GM21528 (cell line): ENCODE measurements around the gene JAKMIP3.

Experiments used
- ATAC-seq: cut with Tn5 transposase; IDR thresholded peaks from one replicate; pipeline ENCODE4 v1.9.1; 2021; ENCODE audit warnings: mild to moderate bottlenecking, moderate library complexity; ENCODE audit not compliant: unreplicated experiment, low FRiP score

Gene JAKMIP3

GRCh38 chr10:132065491-132066105 lies at the start of gene JAKMIP3:
TSS of gene JAKMIP3 (plus strand) at chr10:132065946. CDS start at chr10:132104809, 38,863 bp downstream.
- ATAC-seq = no peak

DNA sequence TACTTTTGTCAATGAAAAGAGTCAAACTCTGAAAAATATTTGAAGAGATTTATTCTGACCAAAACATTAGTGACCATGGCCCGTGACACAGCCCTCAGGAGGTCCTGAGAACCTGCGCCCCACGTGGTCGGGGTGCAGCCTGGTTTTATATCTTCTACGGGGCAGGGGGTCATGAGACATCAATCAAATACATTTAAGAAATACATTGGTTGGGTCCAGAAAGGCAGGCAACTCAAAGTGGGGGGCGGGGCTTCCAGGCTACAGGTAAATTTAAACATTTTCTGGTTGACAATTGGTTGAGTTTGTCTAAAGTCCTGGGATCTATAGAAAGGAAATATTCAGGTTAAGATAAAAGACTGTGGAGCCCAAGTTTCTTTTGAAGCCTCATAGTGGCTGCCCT lies 49.2 kb upstream of the JAKMIP3 start:
- no peak for ATAC-seq

- no peak for ATAC-seq
These were observed 47.3 kb upstream of the JAKMIP3 start for GRCh38 chr10:132018446-132018845.

- no peak for ATAC-seq
These were observed 46.4 kb upstream of the JAKMIP3 start for GRCh38 chr10:132019366-132019765.

DNA sequence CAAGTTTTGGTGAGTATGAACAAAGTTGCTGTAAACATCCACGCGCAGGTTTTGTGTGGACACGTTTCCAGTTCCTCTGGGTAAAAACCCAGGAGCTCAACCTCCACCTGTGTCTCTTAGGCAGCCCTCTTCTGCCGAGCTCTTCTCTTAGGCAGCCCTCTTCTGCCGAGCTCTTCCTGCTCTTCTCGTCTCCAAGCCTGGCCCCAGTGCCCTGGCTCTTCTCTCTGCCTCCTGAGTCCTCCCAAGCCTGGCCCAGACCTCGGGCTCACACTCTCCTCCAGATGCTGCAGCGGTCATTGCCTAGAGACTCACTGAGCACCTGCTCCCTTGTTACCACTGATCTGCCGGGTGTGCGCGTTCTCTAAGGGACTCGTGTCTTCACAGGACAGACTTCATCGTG lies 45.3 kb upstream of the JAKMIP3 start:
- ATAC-seq = no peak

- no peak for ATAC-seq
These were observed 44.7 kb upstream of the JAKMIP3 start for GRCh38 chr10:132021046-132021445.

GRCh38 chr10:132021504-132022143 lies 44.1 kb upstream of the JAKMIP3 start:
- no peak for ATAC-seq

DNA sequence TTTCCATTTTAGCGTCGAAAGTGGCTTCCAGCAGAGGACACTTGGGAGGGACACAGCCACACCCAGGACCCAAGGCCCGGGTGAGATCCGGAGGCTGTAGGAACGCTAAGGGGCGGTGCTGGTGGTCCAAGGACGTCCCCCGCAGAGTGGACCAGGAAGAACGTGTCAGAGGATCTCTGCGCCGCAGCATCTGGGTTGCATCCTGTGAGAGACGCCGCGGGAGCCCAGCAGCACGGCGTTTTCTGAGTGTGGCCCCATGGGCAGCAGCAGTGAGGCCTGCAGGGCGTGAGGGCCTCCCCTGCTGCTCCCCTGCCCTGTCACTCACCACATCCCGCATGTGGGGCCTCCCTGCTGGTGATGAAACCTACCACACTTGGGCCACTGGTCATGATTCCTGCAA lies 43.5 kb upstream of the JAKMIP3 start:
- ATAC-seq = no peak

- ATAC-seq = peak; percentile 70
These were observed 42.5 kb upstream of the JAKMIP3 start for GRCh38 chr10:132023092-132023811.

DNA sequence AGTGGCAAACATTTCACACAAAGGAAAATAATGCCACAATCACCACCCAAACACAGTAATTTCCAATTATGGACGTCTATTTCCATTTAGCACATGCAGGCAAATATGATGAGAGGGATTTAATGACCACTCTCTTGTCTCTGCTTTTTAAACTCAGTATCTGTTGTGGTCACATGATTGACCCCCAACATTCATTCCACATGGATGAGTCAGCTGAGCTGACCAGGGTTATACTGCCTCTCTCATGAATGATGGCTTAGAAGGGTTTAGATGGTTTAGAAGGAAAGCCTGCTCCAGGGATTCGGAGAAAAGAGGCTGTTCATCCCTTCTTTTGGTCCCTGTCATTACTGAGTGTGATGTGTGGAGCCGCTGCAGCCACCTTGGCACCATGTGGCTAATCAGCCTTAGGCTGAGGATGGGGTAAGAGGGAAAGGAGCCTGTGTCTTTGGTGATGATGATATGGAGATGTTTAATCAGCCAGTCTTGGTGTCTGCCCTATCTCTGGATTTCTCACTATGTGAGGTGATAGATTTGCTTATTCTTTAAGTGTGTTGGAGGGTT lies 38.2 kb upstream of the JAKMIP3 start:
- no peak for ATAC-seq

GRCh38 chr10:132028706-132029105 lies 37.0 kb upstream of the JAKMIP3 start:
- ATAC-seq = no peak

DNA sequence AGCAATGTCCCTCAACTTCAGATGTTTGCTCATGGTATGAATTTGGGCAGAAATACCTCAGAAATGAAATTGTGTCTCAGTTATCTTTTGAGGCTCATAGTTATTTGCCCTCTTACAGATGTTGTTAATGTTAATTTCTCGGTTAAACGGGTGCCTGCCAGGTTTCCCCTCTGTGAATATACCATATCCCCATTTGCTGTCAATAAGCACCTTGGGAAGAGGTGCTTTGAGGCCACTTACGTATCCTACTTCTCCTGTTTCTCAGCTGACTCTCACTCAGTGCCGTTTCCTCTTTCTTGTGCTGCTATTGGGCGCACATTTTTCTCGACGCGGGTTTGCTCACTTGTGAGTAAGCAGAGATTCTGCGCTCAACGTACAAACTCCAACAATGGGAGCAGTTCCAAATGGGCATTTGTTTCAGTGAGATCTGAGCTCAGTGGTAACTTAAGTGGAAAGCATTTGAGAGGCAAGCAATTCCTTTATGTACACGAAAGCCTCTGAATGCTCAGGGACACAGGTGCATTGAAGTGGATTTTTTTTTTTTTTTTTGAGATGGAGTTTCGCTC lies 34.8 kb upstream of the JAKMIP3 start:
- ATAC-seq = no peak

- no peak for ATAC-seq
These were observed 32.1 kb upstream of the JAKMIP3 start for GRCh38 chr10:132033632-132034031.

DNA sequence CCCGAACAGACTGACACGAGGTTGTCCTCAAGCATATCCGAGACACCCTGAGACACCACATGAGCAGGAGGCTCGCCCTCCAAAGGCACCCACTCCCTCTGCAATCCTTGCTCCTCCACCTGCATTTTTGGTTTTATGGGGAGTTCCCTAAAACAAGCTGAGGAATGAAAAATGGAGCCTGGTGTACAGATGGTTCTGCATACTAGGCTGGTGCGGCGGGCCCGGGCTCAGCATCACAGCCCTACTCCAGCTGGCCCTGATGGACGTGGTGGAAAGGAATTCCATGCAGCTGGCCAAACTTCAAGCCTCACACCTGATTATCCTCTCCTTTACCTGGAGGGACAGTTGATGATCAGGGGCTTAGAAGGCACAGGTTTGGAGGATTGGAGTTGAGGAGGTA lies 30.3 kb upstream of the JAKMIP3 start:
- no peak for ATAC-seq

GRCh38 chr10:132036153-132036886 lies 29.4 kb upstream of the JAKMIP3 start:
- no peak for ATAC-seq

GRCh38 chr10:132036887-132037675 lies 28.7 kb upstream of the JAKMIP3 start:
- no peak for ATAC-seq

GRCh38 chr10:132037676-132037975 lies 28.1 kb upstream of the JAKMIP3 start:
- ATAC-seq = no peak

- no peak for ATAC-seq
These were observed 26.4 kb upstream of the JAKMIP3 start for GRCh38 chr10:132039371-132039770.

DNA sequence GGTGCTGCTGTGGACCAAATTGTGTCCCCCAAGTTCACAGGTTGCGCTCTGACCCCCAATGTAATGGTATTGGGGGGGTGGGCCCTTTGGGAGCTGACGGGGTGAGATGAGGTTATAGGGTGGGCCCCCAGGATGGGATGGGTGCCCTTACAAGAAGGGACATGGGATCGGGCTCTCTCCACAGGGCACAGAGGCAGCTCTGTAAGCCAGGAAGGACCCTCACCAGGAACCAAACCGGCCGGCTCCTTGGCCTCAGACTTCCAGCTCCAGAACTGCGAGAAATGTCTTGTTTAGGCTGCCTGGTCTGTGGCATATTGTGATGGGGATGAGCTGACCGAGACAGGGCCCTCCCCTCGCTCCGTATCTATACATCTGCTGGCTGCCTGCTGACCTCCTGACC lies 25.7 kb upstream of the JAKMIP3 start:
- no peak for ATAC-seq

DNA sequence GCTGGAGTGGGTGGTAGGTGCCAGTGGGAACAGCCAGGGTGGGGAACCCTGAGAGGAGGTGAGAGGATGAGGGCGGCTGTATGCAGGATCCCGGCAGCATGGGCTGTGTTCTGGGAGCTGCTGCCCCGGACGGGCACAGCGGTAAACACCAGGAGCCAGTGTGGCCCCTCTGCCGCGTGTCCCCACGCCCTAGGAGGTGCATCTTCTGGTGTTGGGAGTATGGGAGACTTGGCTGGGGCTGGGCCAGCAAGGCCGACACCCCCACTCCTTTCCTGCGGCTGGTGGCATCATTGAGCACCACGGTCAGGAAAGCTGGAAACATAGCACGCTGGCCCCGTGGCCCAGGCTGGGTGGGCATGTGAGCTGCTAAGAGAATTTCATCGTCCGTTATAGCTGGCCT lies 24.4 kb upstream of the JAKMIP3 start:
- no peak for ATAC-seq
